SK-N-SH (cell line): ENCODE results near the gene RNF214. TPM values are rescaled to one million over a fixed set of nuclear protein-coding genes. Genes with fewer than 3 reads are reported as not detected.

Experiments
- CTCF ChIA-PET: fragments of 300-600, 350-600 bp; formaldehyde crosslinking; extraction: SDS; loops from one replicate; lab custom pipeline; 2021; lab: Yijun Ruan, JAX
- POLR2A ChIA-PET: fragments of 350-600 bp; sonication (Branson Sonifier 250); formaldehyde crosslinking; extraction: SDS; loops from one replicate; lab custom pipeline; 2020; ENCODE audit warnings: antibody characterized with exemption, inconsistent platforms; lab: Yijun Ruan, JAX
- DNase-seq: peaks from one replicate; pipeline ENCODE4 v3.0.0; 2012
- H2AFZ ChIP-seq: fragments of 200-600 bp; sonication (generic); 2 replicates; pipeline ENCODE4 v1.8.1; 2016; ENCODE audit warnings: antibody characterized with exemption, mild to moderate bottlenecking, low read depth
- H3F3A ChIP-seq: fragments of 200-600 bp; sonication (generic); replicated peaks from 2 replicates; pipeline ENCODE3; 2016; ENCODE audit warnings: antibody characterized with exemption, mild to moderate bottlenecking; ENCODE audit not compliant: insufficient read depth
- H3K27ac ChIP-seq, 2 experiments: fragments of 200-500 bp in 1 of 2; fragments of 200-600 bp in 1 of 2; sonication (Bioruptor generic) in 1 of 2; sonication (generic), shearing (Covaris generic) in 1 of 2; 2 replicates each; pipeline versions ENCODE4 v1.5.1 to v1.6.1; 2014 to 2016; ENCODE audit warnings: low read depth in 2 of 2, inconsistent platforms in 1 of 2, low read length in 1 of 2, mild to moderate bottlenecking in 1 of 2, mixed read lengths in 1 of 2
- H3K27me3 ChIP-seq: fragments of 200-600 bp; sonication (generic), shearing (Covaris generic); 2 replicates; pipeline ENCODE4 v1.6.1; 2016; ENCODE audit warnings: mixed run types; ENCODE audit not compliant: insufficient read depth
- H3K36me3 ChIP-seq, 2 experiments: fragments of 200-500 bp in 1 of 2; fragments of 200-600 bp in 1 of 2; sonication (Bioruptor generic) in 1 of 2; sonication (generic) in 1 of 2; replicated peaks in 1 of 2; 2 replicates each; pipeline versions ENCODE3 to v1.5.1; 2014 to 2016; ENCODE audit warnings: low read length in 1 of 2, mild to moderate bottlenecking in 1 of 2; ENCODE audit not compliant: insufficient read depth in 2 of 2, control insufficient read depth in 1 of 2
- H3K4me1 ChIP-seq, 2 experiments: fragments of 200-500 bp in 1 of 2; fragments of 200-600 bp in 1 of 2; sonication (Bioruptor generic) in 1 of 2; sonication (generic), shearing (Covaris generic) in 1 of 2; 2 replicates each; pipeline versions ENCODE4 v1.5.1 to v1.6.1; 2014 to 2016; ENCODE audit warnings: low read depth in 1 of 2, low read length in 1 of 2, mixed run types in 1 of 2; ENCODE audit not compliant: insufficient read depth in 2 of 2, control insufficient read depth in 1 of 2
- H3K4me2 ChIP-seq: fragments of 200-600 bp; sonication (generic), shearing (Covaris generic); 2 replicates; pipeline ENCODE4 v1.6.1; 2017; ENCODE audit warnings: mixed run types
- H3K4me3 ChIP-seq, 2 experiments: fragments of 200-500 bp in 1 of 2; fragments of 200-600 bp in 1 of 2; sonication (Bioruptor generic) in 1 of 2; sonication (generic), shearing (Covaris generic) in 1 of 2; 2 replicates each; pipeline versions ENCODE4 v1.5.1 to v1.8.1; 2014 to 2016; ENCODE audit warnings: low read depth in 2 of 2, inconsistent platforms in 1 of 2, low read length in 1 of 2, mild to moderate bottlenecking in 1 of 2, mixed read lengths in 1 of 2, moderate library complexity in 1 of 2
- H3K79me2 ChIP-seq: fragments of 200-600 bp; sonication (generic); 2 replicates; pipeline ENCODE4 v1.8.1; 2017; ENCODE audit warnings: mild to moderate bottlenecking; ENCODE audit not compliant: insufficient read depth
- H3K9ac ChIP-seq: fragments of 200-600 bp; sonication (generic); 2 replicates; pipeline ENCODE4 v1.6.1; 2017; ENCODE audit warnings: mixed run types
- H3K9me2 ChIP-seq: fragments of 200-600 bp; sonication (generic); 2 replicates; pipeline ENCODE4 v1.6.1; 2017; ENCODE audit warnings: mixed run types
- H3K9me3 ChIP-seq: fragments of 200-600 bp; sonication (generic); 2 replicates; pipeline ENCODE4 v1.6.1; 2017; ENCODE audit warnings: mixed run types, mild to moderate bottlenecking, moderate library complexity
- H4K20me1 ChIP-seq: fragments of 200-600 bp; sonication (generic); 2 replicates; pipeline ENCODE4 v1.6.1; 2017; ENCODE audit warnings: mild to moderate bottlenecking, mixed run types; ENCODE audit not compliant: insufficient read depth
- EP300 ChIP-seq, 2 experiments: IDR thresholded peaks; 2 replicates each; pipeline versions ENCODE4 v1.4.0 to v1.6.1; 2012; ENCODE audit warnings: borderline replicate concordance in 1 of 2, low read depth in 1 of 2, low read length in 1 of 2
- EZH2phosphoT487 ChIP-seq: fragments of 200-600 bp; sonication (generic); IDR thresholded peaks from 2 replicates; pipeline ENCODE4 v1.6.1; 2017; ENCODE audit warnings: low read depth, mixed run types, mild to moderate bottlenecking, antibody characterized with exemption, moderate library complexity, borderline replicate concordance
- GATA2 ChIP-seq: sonication (generic); formaldehyde crosslinking; IDR thresholded peaks from 2 replicates; pipeline ENCODE4 v1.5.0; 2020; ENCODE audit warnings: mild to moderate bottlenecking, missing genetic modification reagents
- MAX ChIP-seq: IDR thresholded peaks from 2 replicates; pipeline ENCODE4 v1.4.0; 2012; ENCODE audit warnings: low read depth
- NRF1 ChIP-seq: IDR thresholded peaks from 2 replicates; pipeline ENCODE4 v1.6.1; 2012; ENCODE audit warnings: low read depth, mild to moderate bottlenecking, low read length
- POLR2AphosphoS5 ChIP-seq: IDR thresholded peaks from 2 replicates; pipeline ENCODE4 v1.6.1; 2012; ENCODE audit warnings: low read depth, low read length
- RXRA ChIP-seq: IDR thresholded peaks from 2 replicates; pipeline ENCODE4 v1.4.0; 2012; ENCODE audit warnings: low read depth, mild to moderate bottlenecking, borderline replicate concordance
- SIN3A ChIP-seq: IDR thresholded peaks from 2 replicates; pipeline ENCODE4 v1.6.1; 2012; ENCODE audit warnings: low read depth, mild to moderate bottlenecking, low read length, moderate library complexity, borderline replicate concordance
- SMC3 ChIP-seq: IDR thresholded peaks from 2 replicates; pipeline ENCODE4 v1.6.1; 2012; ENCODE audit warnings: low read depth, low read length, improper control_type of control experiment
- TEAD4 ChIP-seq: IDR thresholded peaks from 2 replicates; pipeline ENCODE4 v1.4.0; 2012; ENCODE audit warnings: mild to moderate bottlenecking, borderline replicate concordance; ENCODE audit not compliant: insufficient read depth
- USF2 ChIP-seq: fragments of 150-350 bp; IDR thresholded peaks from 2 replicates; pipeline ENCODE4 v1.6.1; 2017; ENCODE audit warnings: antibody characterized with exemption, low read length, low read depth, borderline replicate concordance
- ZBTB33 ChIP-seq: IDR thresholded peaks from 2 replicates; pipeline ENCODE4 v1.4.0; 2012; ENCODE audit warnings: low read depth, borderline replicate concordance
- WGBS: methylation state at CpG from one replicate; pipeline ENCODE4 v1.1.6; 2017; ENCODE audit warnings: low lambda C conversion rate; 5-methylcytosine and 5-hydroxymethylcytosine counted together
- polyA plus RNA-seq, 3 experiments: library from polyadenylated mRNA; depleted of rRNA; stranded (reverse); fragments of >200 nt; gene quantifications; 2 replicates each; pipeline ENCODE4 v1.2.3, GENCODE V29; 2012
- TF ChIP-seq, protein P1 (sequence below): IDR thresholded peaks from 2 replicates; pipeline ENCODE4 v1.6.1; 2012; ENCODE audit warnings: mild to moderate bottlenecking, low read depth, low read length, moderate library complexity

RNF214 gene
- polyA plus RNA-seq, 1 of the 3 experiments (the other 2 are of a cell fraction), result 15.4 TPM

DNA sequence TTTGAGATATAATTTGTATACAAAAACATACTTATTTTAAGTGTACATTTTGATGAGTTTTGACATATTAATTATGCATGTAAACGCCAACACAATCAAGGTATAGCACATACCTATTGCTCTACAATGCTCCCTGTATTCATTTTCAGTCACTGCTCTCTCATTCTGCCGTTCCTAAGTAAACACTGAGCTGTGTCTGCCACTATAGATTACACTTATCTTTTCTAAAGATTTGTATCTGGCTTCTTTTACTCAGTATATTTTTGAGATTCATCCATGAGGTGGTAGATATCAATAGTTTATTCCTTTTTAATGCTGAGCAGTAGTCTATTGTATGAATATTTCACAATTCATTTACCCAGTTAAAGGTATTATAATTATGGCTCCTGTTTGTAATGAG lies 33.3 kb downstream of the RNF214 start (continued):
- TF ChIP-seq, protein P1, sequence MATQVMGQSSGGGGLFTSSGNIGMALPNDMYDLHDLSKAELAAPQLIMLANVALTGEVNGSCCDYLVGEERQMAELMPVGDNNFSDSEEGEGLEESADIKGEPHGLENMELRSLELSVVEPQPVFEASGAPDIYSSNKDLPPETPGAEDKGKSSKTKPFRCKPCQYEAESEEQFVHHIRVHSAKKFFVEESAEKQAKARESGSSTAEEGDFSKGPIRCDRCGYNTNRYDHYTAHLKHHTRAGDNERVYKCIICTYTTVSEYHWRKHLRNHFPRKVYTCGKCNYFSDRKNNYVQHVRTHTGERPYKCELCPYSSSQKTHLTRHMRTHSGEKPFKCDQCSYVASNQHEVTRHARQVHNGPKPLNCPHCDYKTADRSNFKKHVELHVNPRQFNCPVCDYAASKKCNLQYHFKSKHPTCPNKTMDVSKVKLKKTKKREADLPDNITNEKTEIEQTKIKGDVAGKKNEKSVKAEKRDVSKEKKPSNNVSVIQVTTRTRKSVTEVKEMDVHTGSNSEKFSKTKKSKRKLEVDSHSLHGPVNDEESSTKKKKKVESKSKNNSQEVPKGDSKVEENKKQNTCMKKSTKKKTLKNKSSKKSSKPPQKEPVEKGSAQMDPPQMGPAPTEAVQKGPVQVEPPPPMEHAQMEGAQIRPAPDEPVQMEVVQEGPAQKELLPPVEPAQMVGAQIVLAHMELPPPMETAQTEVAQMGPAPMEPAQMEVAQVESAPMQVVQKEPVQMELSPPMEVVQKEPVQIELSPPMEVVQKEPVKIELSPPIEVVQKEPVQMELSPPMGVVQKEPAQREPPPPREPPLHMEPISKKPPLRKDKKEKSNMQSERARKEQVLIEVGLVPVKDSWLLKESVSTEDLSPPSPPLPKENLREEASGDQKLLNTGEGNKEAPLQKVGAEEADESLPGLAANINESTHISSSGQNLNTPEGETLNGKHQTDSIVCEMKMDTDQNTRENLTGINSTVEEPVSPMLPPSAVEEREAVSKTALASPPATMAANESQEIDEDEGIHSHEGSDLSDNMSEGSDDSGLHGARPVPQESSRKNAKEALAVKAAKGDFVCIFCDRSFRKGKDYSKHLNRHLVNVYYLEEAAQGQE, result no peak
- TF ChIP-seq RXRA (no peak), TEAD4 (no peak)

DNA sequence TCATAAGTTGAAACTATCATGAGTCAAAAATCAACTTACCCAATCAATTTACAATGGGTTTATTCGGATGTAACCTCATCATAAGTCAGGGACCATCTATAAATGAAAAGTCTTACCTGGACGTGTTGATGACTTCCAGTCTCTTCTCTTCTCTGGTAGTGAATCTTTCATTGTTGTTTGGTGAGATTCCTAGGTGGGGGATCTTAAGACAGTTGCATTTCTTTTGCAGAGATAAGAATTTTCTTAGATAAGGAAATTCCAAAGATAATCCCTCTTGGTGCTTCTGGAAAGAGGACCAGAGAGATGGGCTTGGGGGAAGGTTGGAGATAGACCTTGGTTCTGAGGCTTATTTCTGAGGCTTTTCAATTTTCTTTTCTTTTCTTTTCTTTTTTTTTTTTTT lies 37.4 kb downstream of the RNF214 start:
- no peak overlapping the region for H3K4me3 ChIP-seq
- CTCF ChIA-PET, result no interaction called here
- H3K36me3 ChIP-seq, result peaks cover 0 to 28% of the 10 kb centered on the region in 2 experiments
- WGBS, result 94% methylated on average over 2 of the region's 2 CpGs
- no peaks in the 10 kb centered on the region for H3K27me3 ChIP-seq
- POLR2A ChIA-PET, result no interaction called here
- H3K9me2 ChIP-seq, result no peaks in the 10 kb centered on the region
- H3F3A ChIP-seq, result peaks cover 18% of the 10 kb centered on the region
- no peak overlapping the region for H2AFZ ChIP-seq
- no peak overlapping the region for H3K9ac ChIP-seq
- H3K27ac ChIP-seq, result no peak overlapping the region
- no peak overlapping the region for H3K4me2 ChIP-seq
- no peak for DNase-seq
- peaks cover 6% of the 10 kb centered on the region; the same call in 1 of the 2 replicates for H3K79me2 ChIP-seq
- H3K4me1 ChIP-seq, result no peaks in the 10 kb centered on the region
- no peak for TF ChIP-seq USF2
- TF ChIP-seq MAX, result no peak
- TF ChIP-seq POLR2AphosphoS5, result no peak
- TF ChIP-seq EP300 (IDR thresholded peaks at IDR 0.05; ENCODE audit: borderline replicate concordance in 1 of 2, low read depth in 1 of 2, low read length in 1 of 2), result no peak
- no peak for TF ChIP-seq GATA2
- no peak for TF ChIP-seq SIN3A
- no peak for TF ChIP-seq SMC3
- TF ChIP-seq EZH2phosphoT487, result no peak
- no peak for TF ChIP-seq ZBTB33
- no peak for TF ChIP-seq NRF1
- H4K20me1 ChIP-seq, result no peaks in the 10 kb centered on the region
- peaks cover 3% of the 10 kb centered on the region; the same call in 1 of the 2 replicates for H3K9me3 ChIP-seq
